GM19025 (cell line): ENCODE data around the gene OPTN.

ENCODE experiments used
- ATAC-seq: cut with Tn5 transposase; IDR thresholded peaks from one replicate; pipeline ENCODE4 v1.9.1; 2021; ENCODE audit warnings: mild to moderate bottlenecking, low read depth, moderate library complexity; ENCODE audit not compliant: unreplicated experiment

Gene OPTN

GRCh38 chr10:13168781-13169180, 68.8 kb downstream of the OPTN start:
- no peak for ATAC-seq

GRCh38 chr10:13173616-13174015, 73.7 kb downstream of the OPTN start:
- ATAC-seq, result no peak

- no peak for ATAC-seq
These were observed 80.8 kb downstream of the OPTN start for GRCh38 chr10:13180788-13181187.

GRCh38 chr10:13182424-13182823, 82.5 kb downstream of the OPTN start:
- ATAC-seq, result no peak

GRCh38 chr10:13183625-13184024, 83.7 kb downstream of the OPTN start:
- ATAC-seq, result no peak

- ATAC-seq, result no peak
These were observed 84.3 kb downstream of the OPTN start for GRCh38 chr10:13184276-13184675.

GRCh38 chr10:13184730-13185514, 85.0 kb downstream of the OPTN start:
- ATAC-seq, result no peak

GRCh38 chr10:13187135-13187534, 87.2 kb downstream of the OPTN start:
- ATAC-seq, result no peak
